Pons (tissue), 1 donor: ENCODE results near the gene ANXA3.
"Not testable (repeated sequence)": the region's sequence is repeated elsewhere in the genome, so short reads cannot be mapped to it uniquely, and the experiment has no call there.

Experiments used
- DNase-seq: peaks from one replicate; pipeline ENCODE4 v3.0.0-alpha.2; 2016; ENCODE audit warnings: low spot score

ANXA3 gene

GRCh38 chr4:78571804-78572203 lies 20.2 kb downstream of the ANXA3 start:
- no peak for DNase-seq

- no peak for DNase-seq
These were observed 27.3 kb downstream of the ANXA3 start for GRCh38 chr4:78578674-78579425.

- peak; percentile 42 for DNase-seq
These were observed 30.0 kb downstream of the ANXA3 start for GRCh38 chr4:78581618-78582017.

GRCh38 chr4:78584863-78585547 lies 33.4 kb downstream of the ANXA3 start:
- DNase-seq: no peak

GRCh38 chr4:78585633-78586032 lies 34.1 kb downstream of the ANXA3 start:
- no peak for DNase-seq

- no peak for DNase-seq
These were observed 37.5 kb downstream of the ANXA3 start for GRCh38 chr4:78588894-78589545.

- DNase-seq: no peak
These were observed 39.8 kb downstream of the ANXA3 start for GRCh38 chr4:78591404-78591803.

- DNase-seq: no peak
These were observed 40.7 kb downstream of the ANXA3 start for GRCh38 chr4:78592088-78592783.

- no peak for DNase-seq
These were observed 44.7 kb downstream of the ANXA3 start for GRCh38 chr4:78596111-78596742.

- DNase-seq: not testable (repeated sequence)
These were observed 46.9 kb downstream of the ANXA3 start for GRCh38 chr4:78598431-78598830.

- DNase-seq: no peak
These were observed 47.6 kb downstream of the ANXA3 start for GRCh38 chr4:78599147-78599546.

GRCh38 chr4:78599931-78600375 lies 48.4 kb downstream of the ANXA3 start:
- no peak for DNase-seq

- no peak for DNase-seq
These were observed 49.4 kb downstream of the ANXA3 start for GRCh38 chr4:78601013-78601412.

GRCh38 chr4:78602334-78602733 lies 50.8 kb downstream of the ANXA3 start:
- DNase-seq: no peak

GRCh38 chr4:78603384-78603783 lies 51.8 kb downstream of the ANXA3 start:
- DNase-seq: no peak

GRCh38 chr4:78604988-78605387 lies 53.4 kb downstream of the ANXA3 start:
- no peak for DNase-seq

GRCh38 chr4:78606035-78606434 lies 54.5 kb downstream of the ANXA3 start:
- DNase-seq: no peak

- no peak for DNase-seq
These were observed 55.0 kb downstream of the ANXA3 start for GRCh38 chr4:78606530-78607095.

GRCh38 chr4:78608684-78609083 lies 57.1 kb downstream of the ANXA3 start:
- DNase-seq: no peak

GRCh38 chr4:78609580-78609979 lies 58.0 kb downstream of the ANXA3 start:
- no peak for DNase-seq

GRCh38 chr4:78610546-78611214 lies 59.1 kb downstream of the ANXA3 start:
- no peak for DNase-seq
